ENCODE results near the gene ABCC6. TPM values are rescaled to one million over a fixed set of nuclear protein-coding genes. Genes with fewer than 3 reads are reported as not detected.

Gene ABCC6
- total RNA-seq, 2 experiments from 2014 or later, result not detected

DNA sequence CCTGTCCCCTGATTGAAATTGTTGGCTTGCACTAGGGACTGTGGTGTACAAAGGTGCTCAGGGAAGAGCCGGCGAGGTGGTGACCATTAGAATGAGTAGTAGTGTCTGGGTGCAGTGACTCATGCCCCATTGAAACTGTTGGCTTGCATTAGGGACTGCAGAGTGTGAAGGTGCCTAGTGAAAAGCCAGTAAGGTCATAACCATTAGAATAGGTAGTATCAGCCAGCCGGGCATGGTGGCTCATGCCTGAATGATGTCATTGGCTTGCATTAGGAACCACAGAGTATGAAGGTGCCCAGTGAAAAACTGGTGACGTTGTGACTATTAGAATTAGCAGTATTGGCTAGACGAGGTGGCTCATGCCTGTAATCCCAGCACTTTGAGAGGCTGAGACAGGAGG is 78.9 kb downstream of the ABCC6 start:
- Histone ChIP-seq H3K79me2 (ENCODE audit: insufficient read depth, low read depth, low read length) (no peaks in the 10 kb centered on the region), H3K36me3 (ENCODE audit: insufficient read depth, low read length) (peaks cover 60% of the 10 kb centered on the region), H3K9me3 (ENCODE audit: low read length) (no peaks in the 10 kb centered on the region), H4K20me1 (ENCODE audit: insufficient read depth, low read length) (no peaks in the 10 kb centered on the region), H2AFZ (ENCODE audit: low read length) (no peak overlapping the region), H3K4me2 (ENCODE audit: low read length) (no peak overlapping the region), H3K27ac (ENCODE audit: low read depth, low read length, poor library complexity, severe bottlenecking) (no peak overlapping the region), H3K9me2 (ENCODE audit: insufficient read depth, low read length) (no peaks in the 10 kb centered on the region), H3K4me1 (ENCODE audit: insufficient read depth, low read length, poor library complexity, severe bottlenecking) (peaks cover 12% of the 10 kb centered on the region), H3K4me3 (ENCODE audit: low read depth, low read length, poor library complexity, severe bottlenecking) (no peak overlapping the region)
- intact Hi-C loops (cut with micrococcal nuclease; ENCODE audit: unreplicated experiment), result no loop called here
- TF ChIP-seq, protein P1, sequence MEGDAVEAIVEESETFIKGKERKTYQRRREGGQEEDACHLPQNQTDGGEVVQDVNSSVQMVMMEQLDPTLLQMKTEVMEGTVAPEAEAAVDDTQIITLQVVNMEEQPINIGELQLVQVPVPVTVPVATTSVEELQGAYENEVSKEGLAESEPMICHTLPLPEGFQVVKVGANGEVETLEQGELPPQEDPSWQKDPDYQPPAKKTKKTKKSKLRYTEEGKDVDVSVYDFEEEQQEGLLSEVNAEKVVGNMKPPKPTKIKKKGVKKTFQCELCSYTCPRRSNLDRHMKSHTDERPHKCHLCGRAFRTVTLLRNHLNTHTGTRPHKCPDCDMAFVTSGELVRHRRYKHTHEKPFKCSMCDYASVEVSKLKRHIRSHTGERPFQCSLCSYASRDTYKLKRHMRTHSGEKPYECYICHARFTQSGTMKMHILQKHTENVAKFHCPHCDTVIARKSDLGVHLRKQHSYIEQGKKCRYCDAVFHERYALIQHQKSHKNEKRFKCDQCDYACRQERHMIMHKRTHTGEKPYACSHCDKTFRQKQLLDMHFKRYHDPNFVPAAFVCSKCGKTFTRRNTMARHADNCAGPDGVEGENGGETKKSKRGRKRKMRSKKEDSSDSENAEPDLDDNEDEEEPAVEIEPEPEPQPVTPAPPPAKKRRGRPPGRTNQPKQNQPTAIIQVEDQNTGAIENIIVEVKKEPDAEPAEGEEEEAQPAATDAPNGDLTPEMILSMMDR (conservative IDR thresholded peaks at IDR 0.05; ENCODE audit: low read length), result no peak
- no peak for TF ChIP-seq EZH2phosphoT487 (IDR thresholded peaks at IDR 0.05; ENCODE audit: borderline replicate concordance, low read depth, low read length)
- ChIA-PET CTCF (ENCODE audit: unreplicated experiment) (no interaction called here), POLR2A (no interaction called here)
- BruUV-seq (replicated peaks), result no TSS peak
- no peak for DNase-seq (ENCODE audit: low spot score)

DNA sequence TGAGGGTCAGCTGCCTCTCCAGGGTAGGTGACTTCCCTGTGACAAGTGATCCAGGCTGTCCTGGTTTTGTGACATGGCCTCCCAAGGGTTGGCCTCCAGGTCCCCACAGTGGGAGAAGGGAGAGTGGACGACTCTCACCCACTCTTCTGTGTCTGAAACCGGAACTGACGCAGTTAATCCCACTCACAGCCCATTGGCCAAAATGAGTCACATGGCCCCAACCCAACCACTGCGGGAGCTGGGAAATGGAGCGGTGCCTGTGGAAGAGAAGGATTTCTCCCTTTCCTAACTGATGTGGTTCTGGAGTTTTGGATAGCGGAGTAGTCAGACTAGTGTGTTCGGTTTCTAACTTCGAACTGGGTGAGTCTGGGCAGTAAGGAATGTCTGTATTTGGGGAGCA is 79.4 kb downstream of the ABCC6 start:
- DNase-seq (ENCODE audit: low spot score), result no peak
- Histone ChIP-seq H3K79me2 (ENCODE audit: insufficient read depth, low read depth, low read length) (no peaks in the 10 kb centered on the region), H3K4me3 (ENCODE audit: low read depth, low read length, poor library complexity, severe bottlenecking) (no peak overlapping the region), H3K4me2 (ENCODE audit: low read length) (no peak overlapping the region), H3K36me3 (ENCODE audit: insufficient read depth, low read length) (peaks cover 65% of the 10 kb centered on the region), H3K9me2 (ENCODE audit: insufficient read depth, low read length) (no peaks in the 10 kb centered on the region), H4K20me1 (ENCODE audit: insufficient read depth, low read length) (no peaks in the 10 kb centered on the region), H3K27ac (ENCODE audit: low read depth, low read length, poor library complexity, severe bottlenecking) (no peak overlapping the region), H2AFZ (ENCODE audit: low read length) (no peak overlapping the region), H3K9me3 (ENCODE audit: low read length) (no peaks in the 10 kb centered on the region), H3K4me1 (ENCODE audit: insufficient read depth, low read length, poor library complexity, severe bottlenecking) (peaks cover 12% of the 10 kb centered on the region)
- CTCF ChIA-PET (ENCODE audit: unreplicated experiment), result no interaction called here
- no TSS peak for BruUV-seq (replicated peaks)
- POLR2A ChIA-PET, result no interaction called here
- intact Hi-C loops (cut with micrococcal nuclease; ENCODE audit: unreplicated experiment), result no loop called here
- no peak for TF ChIP-seq EZH2phosphoT487 (IDR thresholded peaks at IDR 0.05; ENCODE audit: borderline replicate concordance, low read depth, low read length)
- TF ChIP-seq, protein P1 (conservative IDR thresholded peaks at IDR 0.05; ENCODE audit: low read length), result no peak

DNA sequence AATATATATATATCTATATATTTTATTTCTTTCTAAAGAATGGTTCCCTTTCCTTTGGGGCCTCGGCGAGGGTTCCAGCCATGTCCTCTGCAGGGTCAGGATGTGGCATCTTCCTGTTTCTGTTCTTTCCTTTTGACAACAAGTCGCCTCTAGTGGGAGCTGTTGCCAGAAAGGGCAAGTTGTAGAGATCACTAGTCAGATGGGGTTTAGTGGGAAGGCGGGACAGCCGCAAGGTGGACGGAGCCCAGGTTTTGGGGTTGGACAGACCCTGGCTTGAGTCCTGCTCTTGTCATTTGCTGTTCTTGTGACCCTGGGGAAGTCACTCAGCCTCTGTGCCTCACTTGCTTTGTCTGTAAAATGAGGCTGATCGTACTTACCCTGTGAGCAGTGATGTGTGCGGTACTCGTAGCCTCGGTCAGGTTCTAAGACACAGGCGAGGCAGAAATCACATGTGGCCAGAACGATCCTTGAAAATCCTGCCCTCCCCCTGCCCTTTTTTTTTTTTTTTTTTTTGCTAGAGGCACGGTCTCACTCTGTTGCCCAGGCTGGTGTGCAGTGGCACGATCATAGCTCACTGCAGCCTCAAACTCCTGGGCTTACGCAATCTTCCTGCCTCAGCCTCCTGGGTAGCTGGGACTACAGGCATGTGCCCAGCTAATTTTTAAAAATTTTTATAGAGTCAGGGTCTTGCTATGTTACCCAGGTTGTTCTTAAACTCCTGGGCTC is 80.1 kb downstream of the ABCC6 start:
- no peak overlapping the region for H3K27ac ChIP-seq (ENCODE audit: low read depth, low read length, poor library complexity, severe bottlenecking)
- peaks cover 72% of the 10 kb centered on the region for H3K36me3 ChIP-seq (ENCODE audit: insufficient read depth, low read length)
- BruUV-seq (replicated peaks), result no TSS peak
- no peak overlapping the region for H3K4me3 ChIP-seq (ENCODE audit: low read depth, low read length, poor library complexity, severe bottlenecking)
- H2AFZ ChIP-seq (ENCODE audit: low read length), result no peak overlapping the region
- H3K9me2 ChIP-seq (ENCODE audit: insufficient read depth, low read length), result no peaks in the 10 kb centered on the region
- ChIA-PET CTCF (ENCODE audit: unreplicated experiment) (no interaction called here), POLR2A (no interaction called here)
- DNase-seq (ENCODE audit: low spot score), result peak; percentile 58
- no peaks in the 10 kb centered on the region for H3K9me3 ChIP-seq (ENCODE audit: low read length)
- peaks cover 10% of the 10 kb centered on the region for H3K4me1 ChIP-seq (ENCODE audit: insufficient read depth, low read length, poor library complexity, severe bottlenecking)
- H4K20me1 ChIP-seq (ENCODE audit: insufficient read depth, low read length), result no peaks in the 10 kb centered on the region
- intact Hi-C loops (cut with micrococcal nuclease; ENCODE audit: unreplicated experiment), result no loop called here
- TF ChIP-seq, protein P1 (conservative IDR thresholded peaks at IDR 0.05; ENCODE audit: low read length), result peak; percentile 76
- no peak for TF ChIP-seq EZH2phosphoT487 (IDR thresholded peaks at IDR 0.05; ENCODE audit: borderline replicate concordance, low read depth, low read length)
- H3K79me2 ChIP-seq (ENCODE audit: insufficient read depth, low read depth, low read length), result no peaks in the 10 kb centered on the region
- H3K4me2 ChIP-seq (ENCODE audit: low read length), result no peak overlapping the region
